ENCODE data around the gene UCHL1.

- TF ChIP-seq CTCF (IDR thresholded peaks at IDR 0.05) (no peak), POLR2A (IDR thresholded peaks at IDR 0.05) (no peak)
Observed at GRCh38 chr4:41294445-41295062, 37.8 kb downstream of the UCHL1 start.
